K562 (cell line): Measurements from ENCODE around the gene CDH1. TPM values are rescaled to one million over a fixed set of nuclear protein-coding genes. Genes with fewer than 3 reads are reported as not detected.

ENCODE experiments used
- C11orf30 ChIP-seq: fragments of 450-650 bp; IDR thresholded peaks from 2 replicates; pipeline ENCODE4 v1.6.1; 2016; ENCODE audit warnings: low read depth, mild to moderate bottlenecking
- CREBBP ChIP-seq: IDR thresholded peaks from one replicate; pipeline ENCODE4 v1.6.1; 2012; ENCODE audit warnings: low read depth, mild to moderate bottlenecking, control low read depth, inconsistent platforms, low read length
- DNMT1 ChIP-seq: fragments of 450-650 bp; IDR thresholded peaks from 2 replicates; pipeline ENCODE4 v1.6.1; 2016; ENCODE audit warnings: antibody characterized with exemption, mild to moderate bottlenecking
- ESRRA ChIP-seq: fragments of 450-650 bp; IDR thresholded peaks from 2 replicates; pipeline ENCODE4 v1.6.1; 2014; ENCODE audit warnings: low read depth, mild to moderate bottlenecking, moderate library complexity, borderline replicate concordance
- JUND ChIP-seq, 2 experiments: IDR thresholded peaks; 2 replicates in 1 of 2; 3 replicates in 1 of 2; pipeline ENCODE4 v1.6.1; 2011; ENCODE audit warnings: borderline replicate concordance in 2 of 2, low read depth in 2 of 2, low read length in 2 of 2, improper control_type of control experiment in 1 of 2, missing biosample characterization in 1 of 2, missing genetic modification characterization in 1 of 2, missing genetic modification reagents in 1 of 2
- NONO ChIP-seq, 2 experiments: fragments of 200-400 bp in 1 of 2; fragments of 450-650 bp in 1 of 2; formaldehyde crosslinking in 1 of 2; IDR thresholded peaks; 2 replicates each; pipeline ENCODE4 v1.6.1; 2017; ENCODE audit warnings: low read depth in 2 of 2, mild to moderate bottlenecking in 2 of 2, moderate library complexity in 2 of 2, low read length in 1 of 2
- RBM22 ChIP-seq: fragments of 200-400 bp; formaldehyde crosslinking; IDR thresholded peaks from 2 replicates; pipeline ENCODE4 v1.6.1; 2018; ENCODE audit warnings: low read length, low read depth; ENCODE audit not compliant: poor library complexity, severe bottlenecking
- RFX1 ChIP-seq: fragments of 450-650 bp; IDR thresholded peaks from 2 replicates; pipeline ENCODE4 v1.6.1; 2016; ENCODE audit warnings: mild to moderate bottlenecking, moderate library complexity
- SMARCA5 ChIP-seq: fragments of 450-650 bp; IDR thresholded peaks from 2 replicates; pipeline ENCODE4 v1.6.1; 2016
- ZNF133 ChIP-seq: fragments of 250-450 bp; sonication (Bioruptor Pico); IDR thresholded peaks from 2 replicates; pipeline ENCODE4 v1.4.0; 2020; ENCODE audit warnings: mild to moderate bottlenecking
- ZNF316 ChIP-seq: fragments of 450-650 bp; IDR thresholded peaks from 2 replicates; pipeline ENCODE4 v1.6.1; 2016
- ZNF354B ChIP-seq: fragments of 250-450 bp; sonication (Bioruptor Pico); IDR thresholded peaks from 2 replicates; pipeline ENCODE4 v1.4.0; 2020
- ZNF395 ChIP-seq: fragments of 200-800 bp; sonication (Bioruptor generic); IDR thresholded peaks from 2 replicates; pipeline ENCODE4 v1.6.1; 2017; ENCODE audit warnings: missing genetic modification characterization, missing compliant biosample characterization
- ZNF584 ChIP-seq: fragments of 200-800 bp; sonication (Bioruptor generic); IDR thresholded peaks from 2 replicates; pipeline ENCODE4 v1.6.1; 2016; ENCODE audit warnings: low read depth, mild to moderate bottlenecking, missing genetic modification characterization, missing compliant biosample characterization
- polyA plus RNA-seq, 8 experiments: library from polyadenylated mRNA; depleted of rRNA in 4 of 8; stranded (reverse) in 5 of 8; unstranded in 3 of 8; fragments of >200 nt; fragmentation: Nextera tagmentation in 2 of 8; fragmentation: Illumina TruSeq in 1 of 8; extraction: Ambion mirVana in 2 of 8; extraction: Trizol in 1 of 8; gene quantifications; 2 replicates each; pipeline versions ENCODE4 v1.2.1 to v1.2.3, GENCODE V29; 2011 to 2014; ENCODE audit warnings: inconsistent platforms in 1 of 8, missing spikeins in 1 of 8
- total RNA-seq, 7 experiments: library from RNA; depleted of rRNA in 6 of 7; stranded (reverse); fragments of >200 nt in 6 of 7; fragmentation: Illumina TruSeq in 2 of 7; extraction: Trizol in 2 of 7; gene quantifications; 2 replicates each; pipeline versions ENCODE4 v1.2.1 to v1.2.3, GENCODE V29; 2011 to 2021; ENCODE audit warnings: low replicate concordance in 1 of 7
- TF ChIP-seq, protein P1 (sequence below), 3 experiments: fragments of 200-800 bp in 1 of 3; fragments of 250-450 bp in 1 of 3; fragments of 450-650 bp in 1 of 3; sonication (Bioruptor Pico) in 1 of 3; sonication (Bioruptor generic) in 1 of 3; formaldehyde crosslinking in 1 of 3; IDR thresholded peaks; 2 replicates each; pipeline versions ENCODE4 v1.6.1 to v1.8.0; 2016 to 2022; ENCODE audit warnings: mild to moderate bottlenecking in 2 of 3, missing genetic modification characterization in 2 of 3, missing compliant biosample characterization in 1 of 3, moderate library complexity in 1 of 3
- TF ChIP-seq, protein P2 (sequence below): fragments of 200-800 bp; sonication (Bioruptor generic); IDR thresholded peaks from 2 replicates; pipeline ENCODE4 v1.6.1; 2017; ENCODE audit warnings: missing genetic modification characterization, missing compliant biosample characterization
- TF ChIP-seq, protein P3 (sequence below), 2 experiments: fragments of 450-650 bp in 1 of 2; sonication (generic) in 1 of 2; formaldehyde crosslinking in 1 of 2; IDR thresholded peaks in 1 of 2; conservative IDR thresholded peaks in 1 of 2; 2 replicates each; pipeline versions ENCODE4 v1.6.1 to v1.8.1; 2016 to 2023; ENCODE audit warnings: mild to moderate bottlenecking in 2 of 2, moderate library complexity in 2 of 2, inconsistent platforms in 1 of 2, missing genetic modification reagents in 1 of 2

Gene CDH1
- total and polyA plus RNA-seq, 9 of the 15 experiments (the other 6 are each of a cell fraction or from before 2014, with no cell fraction given), result 0.01 to 0.69 TPM; not detected in 7

GRCh38 chr16:68707340-68708152, 29.5 kb upstream of the CDH1 start (continued):
- TF ChIP-seq ZNF354B (CRISPR knock-in tag) (no peak), C11orf30 (peak; percentile 63), ZNF316 (peak; percentile 54), RBM22 (no peak), DNMT1 (no peak), NONO (IDR thresholded peaks at IDR 0.05; ENCODE audit: low read depth in 2 of 2, low read length in 1 of 2) (no peak), ZNF133 (CRISPR knock-in tag) (no peak), CREBBP (no peak), RFX1 (no peak), ZNF584 (CRISPR knock-in tag) (no peak), ZNF395 (CRISPR knock-in tag) (no peak), ESRRA (0 out of 2 replicates have a peak, but pooled peaks have one; percentile 32), JUND (IDR thresholded peaks at IDR 0.05; ENCODE audit: borderline replicate concordance, low read depth, low read length) (peak; percentile 66), JUND (tag; IDR thresholded peaks at IDR 0.05; ENCODE audit: borderline replicate concordance, low read depth, low read length) (no peak; the same call in 2 of the 3 replicates), SMARCA5 (no peak)
- TF ChIP-seq, protein P1, sequence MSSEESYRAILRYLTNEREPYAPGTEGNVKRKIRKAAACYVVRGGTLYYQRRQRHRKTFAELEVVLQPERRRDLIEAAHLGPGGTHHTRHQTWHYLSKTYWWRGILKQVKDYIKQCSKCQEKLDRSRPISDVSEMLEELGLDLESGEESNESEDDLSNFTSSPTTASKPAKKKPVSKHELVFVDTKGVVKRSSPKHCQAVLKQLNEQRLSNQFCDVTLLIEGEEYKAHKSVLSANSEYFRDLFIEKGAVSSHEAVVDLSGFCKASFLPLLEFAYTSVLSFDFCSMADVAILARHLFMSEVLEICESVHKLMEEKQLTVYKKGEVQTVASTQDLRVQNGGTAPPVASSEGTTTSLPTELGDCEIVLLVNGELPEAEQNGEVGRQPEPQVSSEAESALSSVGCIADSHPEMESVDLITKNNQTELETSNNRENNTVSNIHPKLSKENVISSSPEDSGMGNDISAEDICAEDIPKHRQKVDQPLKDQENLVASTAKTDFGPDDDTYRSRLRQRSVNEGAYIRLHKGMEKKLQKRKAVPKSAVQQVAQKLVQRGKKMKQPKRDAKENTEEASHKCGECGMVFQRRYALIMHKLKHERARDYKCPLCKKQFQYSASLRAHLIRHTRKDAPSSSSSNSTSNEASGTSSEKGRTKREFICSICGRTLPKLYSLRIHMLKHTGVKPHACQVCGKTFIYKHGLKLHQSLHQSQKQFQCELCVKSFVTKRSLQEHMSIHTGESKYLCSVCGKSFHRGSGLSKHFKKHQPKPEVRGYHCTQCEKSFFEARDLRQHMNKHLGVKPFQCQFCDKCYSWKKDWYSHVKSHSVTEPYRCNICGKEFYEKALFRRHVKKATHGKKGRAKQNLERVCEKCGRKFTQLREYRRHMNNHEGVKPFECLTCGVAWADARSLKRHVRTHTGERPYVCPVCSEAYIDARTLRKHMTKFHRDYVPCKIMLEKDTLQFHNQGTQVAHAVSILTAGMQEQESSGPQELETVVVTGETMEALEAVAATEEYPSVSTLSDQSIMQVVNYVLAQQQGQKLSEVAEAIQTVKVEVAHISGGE (CRISPR knock-in tag; IDR thresholded peaks at IDR 0.05), result peak in 1 of 3 experiments; percentile 40; a peak in 1 of 6 replicates
- TF ChIP-seq, protein P2, sequence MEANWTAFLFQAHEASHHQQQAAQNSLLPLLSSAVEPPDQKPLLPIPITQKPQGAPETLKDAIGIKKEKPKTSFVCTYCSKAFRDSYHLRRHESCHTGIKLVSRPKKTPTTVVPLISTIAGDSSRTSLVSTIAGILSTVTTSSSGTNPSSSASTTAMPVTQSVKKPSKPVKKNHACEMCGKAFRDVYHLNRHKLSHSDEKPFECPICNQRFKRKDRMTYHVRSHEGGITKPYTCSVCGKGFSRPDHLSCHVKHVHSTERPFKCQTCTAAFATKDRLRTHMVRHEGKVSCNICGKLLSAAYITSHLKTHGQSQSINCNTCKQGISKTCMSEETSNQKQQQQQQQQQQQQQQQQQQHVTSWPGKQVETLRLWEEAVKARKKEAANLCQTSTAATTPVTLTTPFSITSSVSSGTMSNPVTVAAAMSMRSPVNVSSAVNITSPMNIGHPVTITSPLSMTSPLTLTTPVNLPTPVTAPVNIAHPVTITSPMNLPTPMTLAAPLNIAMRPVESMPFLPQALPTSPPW (CRISPR knock-in tag), result peak; percentile 42; the same call in 1 of the 2 replicates
- TF ChIP-seq, protein P3, sequence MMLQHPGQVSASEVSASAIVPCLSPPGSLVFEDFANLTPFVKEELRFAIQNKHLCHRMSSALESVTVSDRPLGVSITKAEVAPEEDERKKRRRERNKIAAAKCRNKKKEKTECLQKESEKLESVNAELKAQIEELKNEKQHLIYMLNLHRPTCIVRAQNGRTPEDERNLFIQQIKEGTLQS (IDR thresholded peaks at IDR 0.05), result peak; percentile 71
- TF ChIP-seq, protein P3 (CRISPR knock-in tag; conservative IDR thresholded peaks at IDR 0.05), result no peak
